HEK293 (cell line): ENCODE measurements around the gene KCNMB2.

Experiments
- CTCF ChIA-PET: fragments of 350-600 bp; formaldehyde crosslinking; extraction: SDS; loops from one replicate; lab custom pipeline; 2021; ENCODE audit warnings: antibody characterized with exemption; lab: Yijun Ruan, JAX
- POLR2A ChIA-PET: fragments of 300-600 bp; formaldehyde crosslinking; extraction: SDS; loops from one replicate; lab custom pipeline; 2020; ENCODE audit warnings: antibody characterized with exemption, inconsistent platforms; lab: Yijun Ruan, JAX
- H3K27ac ChIP-seq: fragments of 200-500 bp; sonication (Bioruptor generic); 2 replicates; pipeline ENCODE4 v1.5.1; 2014; ENCODE audit warnings: low read depth, low read length, control low read depth, inconsistent platforms; ENCODE audit errors: extremely low read depth
- H3K36me3 ChIP-seq, 2 experiments: fragments of 200-500 bp in 1 of 2; sonication (Bioruptor generic) in 1 of 2; 1 replicate in 1 of 2; 2 replicates in 1 of 2; pipeline ENCODE4 v1.5.1; 2014 to 2017; ENCODE audit warnings: inconsistent platforms in 2 of 2, low read length in 2 of 2; ENCODE audit not compliant: control insufficient read depth in 2 of 2, insufficient read depth in 1 of 2
- H3K4me1 ChIP-seq: fragments of 200-500 bp; sonication (Bioruptor generic); 2 replicates; pipeline ENCODE4 v1.5.1; 2014; ENCODE audit warnings: mild to moderate bottlenecking, low read length, inconsistent platforms; ENCODE audit not compliant: control insufficient read depth, insufficient read depth
- H3K4me3 ChIP-seq: 2 replicates; pipeline ENCODE4 v1.5.1; 2011; ENCODE audit warnings: low read depth, mild to moderate bottlenecking, control low read depth, low read length, moderate library complexity
- H3K9me3 ChIP-seq: fragments of 200-500 bp; sonication (Bioruptor generic); 2 replicates; pipeline ENCODE4 v1.5.1; 2014; ENCODE audit warnings: low read depth, low read length, inconsistent platforms; ENCODE audit not compliant: control insufficient read depth, insufficient read depth
- GLI2 ChIP-seq: fragments of 450-650 bp; formaldehyde crosslinking; IDR thresholded peaks from 2 replicates; pipeline ENCODE4; 2017; ENCODE audit warnings: missing biosample characterization, missing genetic modification characterization, low read depth, borderline replicate concordance
- KLF16 ChIP-seq: fragments of 450-650 bp; formaldehyde crosslinking; IDR thresholded peaks from 2 replicates; pipeline ENCODE4 v1.5.1; 2017; ENCODE audit warnings: missing biosample characterization, missing genetic modification characterization
- OVOL3 ChIP-seq: fragments of 450-650 bp; formaldehyde crosslinking; IDR thresholded peaks from 2 replicates; pipeline ENCODE4 v1.5.1; 2016; ENCODE audit warnings: missing biosample characterization, missing genetic modification characterization
- SCRT2 ChIP-seq: fragments of 450-650 bp; formaldehyde crosslinking; IDR thresholded peaks from 2 replicates; pipeline ENCODE4 v1.5.1; 2016; ENCODE audit warnings: missing biosample characterization, missing genetic modification characterization
- TCF7L2 ChIP-seq: IDR thresholded peaks from 2 replicates; pipeline ENCODE4 v1.6.1; 2011; ENCODE audit warnings: low read depth, mild to moderate bottlenecking, inconsistent platforms, low read length, moderate library complexity, borderline replicate concordance
- TSHZ1 ChIP-seq: fragments of 450-650 bp; formaldehyde crosslinking; IDR thresholded peaks from 2 replicates; pipeline ENCODE4 v1.5.1; 2016; ENCODE audit warnings: missing biosample characterization, missing genetic modification characterization, borderline replicate concordance
- YY1 ChIP-seq: fragments of 450-650 bp; formaldehyde crosslinking; IDR thresholded peaks from 2 replicates; pipeline ENCODE4 v1.5.1; 2018; ENCODE audit warnings: missing biosample characterization, missing genetic modification characterization
- ZBTB21 ChIP-seq: fragments of 450-650 bp; formaldehyde crosslinking; IDR thresholded peaks from 2 replicates; pipeline ENCODE4 v1.5.1; 2017; ENCODE audit warnings: missing biosample characterization, missing genetic modification characterization
- ZIC2 ChIP-seq: fragments of 450-650 bp; formaldehyde crosslinking; IDR thresholded peaks from 2 replicates; pipeline ENCODE4 v1.5.1; 2016; ENCODE audit warnings: missing biosample characterization, missing genetic modification characterization
- ZNF140 ChIP-seq: fragments of 450-650 bp; formaldehyde crosslinking; IDR thresholded peaks from 2 replicates; pipeline ENCODE4 v1.5.1; 2016; ENCODE audit warnings: missing biosample characterization, missing genetic modification characterization
- ZNF174 ChIP-seq: fragments of 450-650 bp; formaldehyde crosslinking; IDR thresholded peaks from 2 replicates; pipeline ENCODE4 v1.5.0; 2017; ENCODE audit warnings: missing biosample characterization, mild to moderate bottlenecking, missing genetic modification characterization
- ZNF274 ChIP-seq, 2 experiments: fragments of 200-500 bp in 1 of 2; fragments of 450-650 bp in 1 of 2; sonication (Bioruptor generic) in 1 of 2; formaldehyde crosslinking in 1 of 2; IDR thresholded peaks; 2 replicates each; pipeline versions ENCODE4 v1.5.1 to v1.6.1; 2014 to 2016; ENCODE audit warnings: borderline replicate concordance in 1 of 2, inconsistent platforms in 1 of 2, low read length in 1 of 2, missing biosample characterization in 1 of 2, missing genetic modification characterization in 1 of 2
- ZNF398 ChIP-seq: fragments of 450-650 bp; formaldehyde crosslinking; IDR thresholded peaks from 2 replicates; pipeline ENCODE4 v1.5.1; 2017; ENCODE audit warnings: missing biosample characterization, missing genetic modification characterization
- ZNF416 ChIP-seq: fragments of 450-650 bp; formaldehyde crosslinking; IDR thresholded peaks from 2 replicates; pipeline ENCODE4 v1.5.1; 2016; ENCODE audit warnings: missing biosample characterization, missing genetic modification characterization
- ZNF48 ChIP-seq: fragments of 450-650 bp; formaldehyde crosslinking; IDR thresholded peaks from 2 replicates; pipeline ENCODE4 v1.5.1; 2016; ENCODE audit warnings: missing biosample characterization, missing genetic modification characterization
- ZNF529 ChIP-seq: fragments of 450-650 bp; formaldehyde crosslinking; IDR thresholded peaks from 2 replicates; pipeline ENCODE4 v1.5.1; 2017; ENCODE audit warnings: missing genetic modification characterization, missing biosample characterization; ENCODE audit not compliant: insufficient replicate concordance
- ZNF530 ChIP-seq: fragments of 450-650 bp; formaldehyde crosslinking; IDR thresholded peaks from 2 replicates; pipeline ENCODE4 v1.5.1; 2016; ENCODE audit warnings: low read depth, missing biosample characterization, missing genetic modification characterization
- ZNF548 ChIP-seq: fragments of 450-650 bp; formaldehyde crosslinking; IDR thresholded peaks from 2 replicates; pipeline ENCODE4 v1.5.1; 2016; ENCODE audit warnings: missing biosample characterization, missing genetic modification characterization
- ZNF585B ChIP-seq: fragments of 450-650 bp; formaldehyde crosslinking; IDR thresholded peaks from 2 replicates; pipeline ENCODE4 v1.5.1; 2016; ENCODE audit warnings: missing biosample characterization, missing genetic modification characterization
- ZNF664 ChIP-seq: fragments of 450-650 bp; formaldehyde crosslinking; IDR thresholded peaks from 2 replicates; pipeline ENCODE4 v1.5.1; 2016; ENCODE audit warnings: missing biosample characterization, missing genetic modification characterization
- ZNF747 ChIP-seq: fragments of 450-650 bp; formaldehyde crosslinking; IDR thresholded peaks from 2 replicates; pipeline ENCODE4 v1.5.1; 2016; ENCODE audit warnings: missing biosample characterization, missing genetic modification characterization
- TF ChIP-seq, protein P1 (sequence below): fragments of 450-650 bp; formaldehyde crosslinking; IDR thresholded peaks from 2 replicates; pipeline ENCODE4 v1.5.1; 2017; ENCODE audit warnings: missing biosample characterization, missing genetic modification characterization
- TF ChIP-seq, protein P2 (sequence below): fragments of 450-650 bp; formaldehyde crosslinking; IDR thresholded peaks from 2 replicates; pipeline ENCODE4 v1.5.1; 2016; ENCODE audit warnings: missing biosample characterization, missing genetic modification characterization

The KCNMB2 gene

GRCh38 chr3:178520451-178520850 lies 15.8 kb upstream of the KCNMB2 start:
- no peak overlapping the region for H3K4me3 ChIP-seq
- no peak overlapping the region for H3K27ac ChIP-seq
- POLR2A ChIA-PET = no interaction called here
- TF ChIP-seq ZNF416 (tag by site-specific recombination) = no peak
- TF ChIP-seq KLF16 = no peak
- TF ChIP-seq ZNF664 (tag by site-specific recombination) = no peak
- no peak for TF ChIP-seq TSHZ1 (tag by site-specific recombination)
- TF ChIP-seq ZNF530 (tag by site-specific recombination) = no peak
- TF ChIP-seq ZNF529 (tag by site-specific recombination) = no peak
- no peak for TF ChIP-seq TCF7L2
- TF ChIP-seq ZBTB21 = no peak
- TF ChIP-seq SCRT2 = no peak
- TF ChIP-seq ZNF48 (tag by site-specific recombination) = no peak
- TF ChIP-seq ZIC2 (tag by site-specific recombination) = no peak
- TF ChIP-seq ZNF585B (tag by site-specific recombination) = no peak
- no peak for TF ChIP-seq ZNF548 (tag by site-specific recombination)
- no peak for TF ChIP-seq ZNF174 (tag by site-specific recombination)
- TF ChIP-seq ZNF747 = no peak
- TF ChIP-seq OVOL3 (tag by site-specific recombination) = no peak
- H3K36me3 ChIP-seq = no peaks in the 10 kb centered on the region
- H3K9me3 ChIP-seq = no peaks in the 10 kb centered on the region
- CTCF ChIA-PET = no interaction called here
- no peaks in the 10 kb centered on the region for H3K4me1 ChIP-seq

GRCh38 chr3:178522200-178523052 lies 13.8 kb upstream of the KCNMB2 start:
- H3K9me3 ChIP-seq = no peaks in the 10 kb centered on the region
- TF ChIP-seq ZNF398 (tag by site-specific recombination) (no peak), YY1 (tag by site-specific recombination) (no peak), GLI2 (tag by site-specific recombination) (no peak), ZNF140 (tag by site-specific recombination) (no peak), TSHZ1 (tag by site-specific recombination) (no peak), ZNF274 (IDR thresholded peaks at IDR 0.05; ENCODE audit: low read length) (no peak), ZNF274 (tag by site-specific recombination; IDR thresholded peaks at IDR 0.05; ENCODE audit: borderline replicate concordance) (no peak)
- TF ChIP-seq, protein P1, sequence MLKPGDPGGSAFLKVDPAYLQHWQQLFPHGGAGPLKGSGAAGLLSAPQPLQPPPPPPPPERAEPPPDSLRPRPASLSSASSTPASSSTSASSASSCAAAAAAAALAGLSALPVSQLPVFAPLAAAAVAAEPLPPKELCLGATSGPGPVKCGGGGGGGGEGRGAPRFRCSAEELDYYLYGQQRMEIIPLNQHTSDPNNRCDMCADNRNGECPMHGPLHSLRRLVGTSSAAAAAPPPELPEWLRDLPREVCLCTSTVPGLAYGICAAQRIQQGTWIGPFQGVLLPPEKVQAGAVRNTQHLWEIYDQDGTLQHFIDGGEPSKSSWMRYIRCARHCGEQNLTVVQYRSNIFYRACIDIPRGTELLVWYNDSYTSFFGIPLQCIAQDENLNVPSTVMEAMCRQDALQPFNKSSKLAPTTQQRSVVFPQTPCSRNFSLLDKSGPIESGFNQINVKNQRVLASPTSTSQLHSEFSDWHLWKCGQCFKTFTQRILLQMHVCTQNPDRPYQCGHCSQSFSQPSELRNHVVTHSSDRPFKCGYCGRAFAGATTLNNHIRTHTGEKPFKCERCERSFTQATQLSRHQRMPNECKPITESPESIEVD (tag by site-specific recombination) = no peak
- TF ChIP-seq, protein P2, sequence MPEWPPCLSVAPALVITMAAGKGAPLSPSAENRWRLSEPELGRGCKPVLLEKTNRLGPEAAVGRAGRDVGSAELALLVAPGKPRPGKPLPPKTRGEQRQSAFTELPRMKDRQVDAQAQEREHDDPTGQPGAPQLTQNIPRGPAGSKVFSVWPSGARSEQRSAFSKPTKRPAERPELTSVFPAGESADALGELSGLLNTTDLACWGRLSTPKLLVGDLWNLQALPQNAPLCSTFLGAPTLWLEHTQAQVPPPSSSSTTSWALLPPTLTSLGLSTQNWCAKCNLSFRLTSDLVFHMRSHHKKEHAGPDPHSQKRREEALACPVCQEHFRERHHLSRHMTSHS (tag by site-specific recombination) = no peak

More at GRCh38 chr3:178522200-178523052, 13.8 kb upstream of the KCNMB2 start:
- CTCF ChIA-PET = no interaction called here
- H3K4me3 ChIP-seq = no peak overlapping the region
- H3K36me3 ChIP-seq = no peaks in the 10 kb centered on the region
- no peak overlapping the region for H3K27ac ChIP-seq
- POLR2A ChIA-PET = no interaction called here
- H3K4me1 ChIP-seq = no peaks in the 10 kb centered on the region
